AG04450 (cell line): ENCODE measurements around the gene GNPTG. TPM values are rescaled to one million over a fixed set of nuclear protein-coding genes. Genes with fewer than 3 reads are reported as not detected.

ENCODE experiments used
- CTCF ChIA-PET: fragments of 300-600, 350-600 bp; formaldehyde crosslinking; extraction: SDS; loops from one replicate; lab custom pipeline; 2022; ENCODE audit warnings: antibody characterized with exemption, inconsistent platforms; lab: Charles Lee
- POLR2A ChIA-PET: fragments of 350-600 bp; formaldehyde crosslinking; extraction: SDS; loops from one replicate; lab custom pipeline; 2021; ENCODE audit warnings: antibody characterized with exemption, inconsistent platforms; lab: Yijun Ruan, JAX
- DNase-seq: peaks from one replicate; pipeline ENCODE4 v3.0.0-alpha.2; 2011; ENCODE audit warnings: low read depth, low spot score
- H3K27ac ChIP-seq: one replicate; pipeline ENCODE4 v1.5.1; 2012; ENCODE audit warnings: low read depth, low read length, control low read depth
- H3K27me3 ChIP-seq: one replicate; pipeline ENCODE4 v1.6.0; 2012; ENCODE audit warnings: low read length; ENCODE audit not compliant: control insufficient read depth, insufficient read depth
- H3K4me3 ChIP-seq: 2 replicates; pipeline ENCODE4 v1.5.1; 2011; ENCODE audit warnings: mild to moderate bottlenecking, low read depth, low read length, control low read depth
- H3K9me3 ChIP-seq: 2 replicates; pipeline ENCODE4 v1.5.1; 2012; ENCODE audit warnings: low read length; ENCODE audit not compliant: control insufficient read depth, insufficient read depth
- polyA plus RNA-seq: library from polyadenylated mRNA; depleted of rRNA; stranded (reverse); fragments of >200 nt; gene quantifications from 2 replicates; pipeline ENCODE4 v1.2.3, GENCODE V29; 2011
- TF ChIP-seq, protein P1 (sequence below): IDR thresholded peaks from 2 replicates; pipeline ENCODE4 v1.5.1; 2011; ENCODE audit warnings: low read depth, low read length, control low read depth, inconsistent platforms

GNPTG gene
- polyA plus RNA-seq, 1 experiment, result 40.5 TPM

GRCh38 chr16:1347286-1347855 lies 4.4 kb upstream of the GNPTG start:
- Histone ChIP-seq H3K9me3 (peaks cover 3% of the 10 kb centered on the region; the same call in 1 of the 2 replicates), H3K27ac (no peak overlapping the region), H3K4me3 (no peak overlapping the region), H3K27me3 (no peaks in the 10 kb centered on the region)
- ChIA-PET POLR2A (interaction anchor here (0.6 kb wide), 1 partner anchor 61 kb away, joined by 3 read pairs; no protein-coding TSS in a partner anchor), CTCF (no interaction called here)
- TF ChIP-seq, protein P1, sequence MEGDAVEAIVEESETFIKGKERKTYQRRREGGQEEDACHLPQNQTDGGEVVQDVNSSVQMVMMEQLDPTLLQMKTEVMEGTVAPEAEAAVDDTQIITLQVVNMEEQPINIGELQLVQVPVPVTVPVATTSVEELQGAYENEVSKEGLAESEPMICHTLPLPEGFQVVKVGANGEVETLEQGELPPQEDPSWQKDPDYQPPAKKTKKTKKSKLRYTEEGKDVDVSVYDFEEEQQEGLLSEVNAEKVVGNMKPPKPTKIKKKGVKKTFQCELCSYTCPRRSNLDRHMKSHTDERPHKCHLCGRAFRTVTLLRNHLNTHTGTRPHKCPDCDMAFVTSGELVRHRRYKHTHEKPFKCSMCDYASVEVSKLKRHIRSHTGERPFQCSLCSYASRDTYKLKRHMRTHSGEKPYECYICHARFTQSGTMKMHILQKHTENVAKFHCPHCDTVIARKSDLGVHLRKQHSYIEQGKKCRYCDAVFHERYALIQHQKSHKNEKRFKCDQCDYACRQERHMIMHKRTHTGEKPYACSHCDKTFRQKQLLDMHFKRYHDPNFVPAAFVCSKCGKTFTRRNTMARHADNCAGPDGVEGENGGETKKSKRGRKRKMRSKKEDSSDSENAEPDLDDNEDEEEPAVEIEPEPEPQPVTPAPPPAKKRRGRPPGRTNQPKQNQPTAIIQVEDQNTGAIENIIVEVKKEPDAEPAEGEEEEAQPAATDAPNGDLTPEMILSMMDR, result no peak
- DNase-seq, result no peak

- ChIA-PET CTCF (no interaction called here), POLR2A (no interaction called here)
- no peak overlapping the region for H3K27ac ChIP-seq
- peaks cover 3% of the 10 kb centered on the region; the same call in 1 of the 2 replicates for H3K9me3 ChIP-seq
- H3K4me3 ChIP-seq, result no peak overlapping the region
- H3K27me3 ChIP-seq, result no peaks in the 10 kb centered on the region
- TF ChIP-seq, protein P1, result no peak
- DNase-seq, result no peak
Measured at GRCh38 chr16:1347962-1348361, 3.8 kb upstream of the GNPTG start.

GRCh38 chr16:1348441-1348840 lies 3.3 kb upstream of the GNPTG start:
- ChIA-PET POLR2A (no interaction called here), CTCF (no interaction called here)
- TF ChIP-seq, protein P1, result no peak
- no peak overlapping the region for H3K4me3 ChIP-seq
- H3K9me3 ChIP-seq, result peaks cover 3% of the 10 kb centered on the region; the same call in 1 of the 2 replicates
- no peak overlapping the region for H3K27ac ChIP-seq
- H3K27me3 ChIP-seq, result no peaks in the 10 kb centered on the region
- no peak for DNase-seq

DNA sequence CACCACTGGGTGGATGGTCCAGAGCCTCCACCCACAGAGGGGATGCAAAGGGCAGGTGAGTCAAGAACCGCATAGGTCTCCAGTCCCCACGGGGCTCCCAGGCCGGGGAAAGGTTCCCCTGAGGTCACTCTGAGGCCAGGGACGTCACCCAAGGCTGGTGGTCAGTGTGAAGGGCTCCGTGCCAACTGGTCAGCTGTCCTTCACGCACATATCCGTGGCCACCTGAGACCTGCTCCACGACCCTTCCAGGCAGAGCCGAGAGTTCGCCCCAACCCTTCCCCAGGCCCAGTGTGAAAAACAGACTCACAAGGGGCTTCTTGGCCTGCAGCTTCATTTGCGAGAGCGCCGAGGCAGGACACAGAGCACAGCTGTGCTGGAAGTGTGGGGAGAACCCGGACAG lies 2.8 kb upstream of the GNPTG start:
- H3K4me3 ChIP-seq, result no peak overlapping the region
- no peak overlapping the region for H3K27ac ChIP-seq
- ChIA-PET POLR2A (no interaction called here), CTCF (no interaction called here)
- H3K9me3 ChIP-seq, result peaks cover 3% of the 10 kb centered on the region; the same call in 1 of the 2 replicates
- DNase-seq, result no peak
- no peaks in the 10 kb centered on the region for H3K27me3 ChIP-seq
- TF ChIP-seq, protein P1, result no peak

GRCh38 chr16:1349351-1349750 lies 2.4 kb upstream of the GNPTG start:
- no peak overlapping the region for H3K27ac ChIP-seq
- peaks cover 3% of the 10 kb centered on the region; the same call in 1 of the 2 replicates for H3K9me3 ChIP-seq
- H3K4me3 ChIP-seq, result no peak overlapping the region
- TF ChIP-seq, protein P1, result no peak
- H3K27me3 ChIP-seq, result no peaks in the 10 kb centered on the region
- CTCF ChIA-PET, result no interaction called here
- POLR2A ChIA-PET, result no interaction called here
- no peak for DNase-seq
